GM21723 (cell line): Measurements from ENCODE around the gene PTPRG.

Experiments
- ATAC-seq: cut with Tn5 transposase; IDR thresholded peaks from one replicate; pipeline ENCODE4 v1.9.1; 2021; ENCODE audit warnings: mild to moderate bottlenecking, moderate library complexity; ENCODE audit not compliant: unreplicated experiment

Gene PTPRG

DNA sequence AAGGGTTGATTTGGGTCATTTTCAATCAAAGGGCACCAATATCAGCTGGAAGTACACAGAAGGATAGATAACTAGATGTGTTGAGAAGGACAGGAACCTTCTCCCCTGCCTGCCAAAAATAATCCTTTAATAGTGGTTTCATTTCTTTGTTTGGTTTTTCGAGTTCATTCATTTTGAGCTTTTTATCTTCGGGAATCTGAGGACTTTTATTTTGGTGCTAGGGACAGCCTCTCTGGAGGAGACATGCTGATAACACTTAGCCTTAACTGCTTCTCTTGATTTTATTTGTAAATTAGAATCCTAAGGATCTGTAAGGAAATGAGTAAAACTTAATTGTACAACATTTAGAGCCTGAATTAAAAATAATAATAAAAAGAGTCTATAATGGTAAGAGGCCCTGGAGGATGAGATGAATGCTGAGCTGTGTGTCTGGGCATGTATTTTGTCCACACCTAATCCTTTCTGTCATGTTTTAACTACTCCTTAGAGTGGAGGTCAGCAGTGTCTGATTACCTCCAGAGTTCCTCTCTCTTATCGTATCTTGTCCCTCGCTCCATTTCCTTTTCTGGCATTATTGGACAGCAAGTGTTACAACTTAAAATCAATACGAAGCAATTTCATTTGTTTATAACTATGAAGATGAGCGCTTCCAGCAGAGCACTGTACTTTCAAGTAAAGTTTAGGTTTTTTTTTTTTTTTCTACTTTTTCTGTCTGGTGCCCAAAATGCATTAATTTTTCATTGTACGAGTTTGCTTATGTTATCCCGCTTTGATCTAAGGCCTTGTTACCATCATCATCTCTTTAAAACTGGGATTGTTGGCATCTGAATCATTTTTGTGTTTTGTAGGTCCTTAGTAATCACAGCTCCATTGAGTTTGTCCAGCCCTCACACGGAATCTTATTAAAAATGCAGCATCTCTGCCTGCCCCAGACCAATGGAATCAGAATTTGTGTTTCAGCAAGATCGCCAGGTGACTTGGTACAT lies 22.8 kb downstream of the PTPRG start:
- ATAC-seq: no peak

DNA sequence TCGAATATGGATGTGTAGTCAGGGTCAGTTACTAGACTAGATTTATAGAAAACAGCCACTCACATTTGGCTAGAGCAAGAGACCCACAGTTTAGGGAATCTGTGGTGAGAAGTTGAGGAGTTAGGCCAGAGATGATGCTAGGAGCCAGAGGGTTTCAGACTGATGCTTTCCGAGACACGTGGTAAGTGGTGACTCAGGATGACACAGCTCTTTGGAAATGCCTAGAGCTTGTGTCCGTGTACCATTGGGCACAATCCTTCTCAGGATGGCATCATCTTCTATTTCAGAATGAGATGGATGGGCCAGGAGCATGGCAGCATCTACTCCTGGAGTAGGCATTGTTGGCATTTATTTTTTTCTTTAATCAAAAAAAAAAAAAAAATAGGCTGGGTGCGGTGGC lies 28.5 kb downstream of the PTPRG start:
- ATAC-seq: no peak

DNA sequence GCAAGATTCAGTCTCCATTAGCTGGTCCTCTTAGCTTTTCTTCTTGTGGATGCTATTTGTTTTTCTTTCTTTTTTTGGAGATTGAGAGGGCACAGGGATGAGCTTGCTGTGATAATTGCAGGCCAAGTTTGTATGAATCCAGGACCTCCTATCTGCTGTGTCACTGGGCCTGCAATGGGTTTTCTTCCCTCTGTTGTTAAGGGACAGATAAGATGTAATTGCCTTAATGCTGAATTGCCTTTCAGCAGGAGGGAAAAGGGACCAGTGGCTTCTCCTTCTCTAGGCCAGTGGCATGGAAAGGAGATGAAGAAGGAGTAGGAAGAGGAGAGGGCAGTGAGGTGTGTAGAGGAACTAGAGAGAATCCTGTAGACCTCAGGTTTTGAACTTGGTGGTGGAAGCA lies 29.9 kb downstream of the PTPRG start:
- ATAC-seq: no peak

DNA sequence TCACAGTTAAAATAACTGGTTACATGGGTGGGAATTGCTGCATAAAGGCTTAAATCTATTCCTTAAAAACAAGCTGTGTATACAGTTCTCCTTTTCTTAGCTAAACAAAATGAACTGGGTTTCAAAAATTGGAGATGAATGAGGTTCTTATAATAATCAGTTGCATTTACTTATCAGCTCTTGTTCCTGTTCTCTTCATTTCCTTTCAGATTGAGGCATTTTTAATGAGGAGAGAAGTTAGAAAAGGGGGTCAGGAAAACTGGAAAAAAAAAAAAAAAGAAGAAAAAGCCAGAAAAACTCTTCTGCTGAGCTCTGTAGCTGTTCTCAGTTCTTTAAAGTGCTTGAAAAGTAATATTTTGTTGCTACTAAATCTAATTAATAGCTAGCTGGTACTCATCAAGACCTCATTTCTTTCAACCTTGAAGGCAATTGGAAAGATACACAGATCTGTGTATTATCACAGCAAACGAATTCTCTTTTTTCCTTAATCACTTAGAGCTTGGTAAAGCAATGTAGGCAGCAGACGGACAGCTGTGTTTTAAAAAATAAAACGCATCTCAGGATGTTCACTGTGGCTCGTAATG lies 32.2 kb downstream of the PTPRG start:
- ATAC-seq: no peak

DNA sequence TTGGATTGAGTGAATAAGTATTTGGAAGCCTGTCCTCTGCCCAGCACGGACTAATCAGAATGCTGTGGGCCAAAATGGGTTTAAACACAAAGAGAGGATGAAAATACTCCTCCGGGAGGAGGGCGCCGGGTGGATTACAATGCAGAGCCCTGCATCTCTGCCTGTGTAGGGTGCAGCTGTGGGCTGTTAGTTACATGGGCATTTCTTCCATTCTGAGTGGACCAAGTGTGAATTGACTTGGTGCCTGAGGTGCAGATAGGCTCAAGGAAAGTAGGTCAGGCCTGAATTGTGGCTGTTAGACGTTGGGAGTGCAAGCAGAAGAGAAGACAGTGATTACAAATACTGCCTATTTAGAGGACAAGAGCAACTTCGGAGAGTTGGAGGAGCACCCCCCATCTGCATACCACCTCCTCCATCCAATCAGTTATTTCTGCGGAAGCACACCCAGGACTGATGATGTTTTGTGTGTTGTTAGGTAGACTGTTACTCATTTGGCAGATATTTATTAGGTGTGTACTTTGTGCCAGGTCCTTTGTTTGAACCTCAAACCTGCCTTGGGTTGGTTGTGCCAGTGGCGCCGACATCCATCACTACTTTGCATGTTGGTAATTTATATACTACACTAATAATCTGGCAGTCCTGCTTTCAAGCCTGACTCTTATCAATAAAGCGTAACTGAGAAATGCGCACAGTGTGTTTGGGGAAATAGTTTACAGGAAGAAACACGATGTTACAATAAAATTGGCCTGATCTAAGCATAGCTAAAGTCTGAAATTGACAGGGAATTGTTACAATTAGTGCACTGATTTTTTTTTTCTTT lies 33.0 kb downstream of the PTPRG start:
- ATAC-seq: no peak

DNA sequence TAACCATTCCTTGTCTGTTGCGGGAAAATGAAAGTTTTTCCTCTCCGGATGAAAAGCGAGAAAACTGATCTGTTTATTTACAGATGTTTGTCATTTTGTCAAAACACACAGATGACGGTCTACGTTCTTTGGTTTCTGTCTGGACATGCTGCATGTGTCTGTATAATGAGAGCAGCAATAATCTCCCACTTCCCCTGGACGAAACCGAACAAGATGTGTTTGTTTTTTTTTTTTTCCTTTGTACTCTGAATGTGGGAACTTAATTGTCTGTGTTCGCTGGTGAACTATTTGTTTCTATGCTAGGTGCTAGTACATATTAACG lies 33.6 kb downstream of the PTPRG start:
- no peak for ATAC-seq

DNA sequence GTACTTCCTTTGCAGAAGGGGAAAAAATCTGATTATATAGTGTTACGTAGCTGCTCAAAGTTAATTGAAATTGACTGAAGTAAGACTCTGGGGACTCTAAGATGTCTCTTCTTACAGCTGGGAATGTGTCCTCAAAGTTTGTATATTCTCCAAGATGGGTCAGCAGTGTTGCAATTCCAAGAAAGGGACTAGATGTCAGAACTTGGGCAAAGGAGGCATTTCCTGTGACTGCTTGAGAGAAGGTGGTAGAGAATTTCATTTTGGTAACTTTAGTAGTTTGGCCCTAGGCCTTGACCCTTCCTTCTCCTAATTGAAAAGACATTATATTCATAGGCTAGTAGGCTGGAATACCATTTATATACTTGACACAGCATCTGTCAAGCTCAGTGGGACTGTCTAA lies 33.9 kb downstream of the PTPRG start:
- ATAC-seq: no peak

DNA sequence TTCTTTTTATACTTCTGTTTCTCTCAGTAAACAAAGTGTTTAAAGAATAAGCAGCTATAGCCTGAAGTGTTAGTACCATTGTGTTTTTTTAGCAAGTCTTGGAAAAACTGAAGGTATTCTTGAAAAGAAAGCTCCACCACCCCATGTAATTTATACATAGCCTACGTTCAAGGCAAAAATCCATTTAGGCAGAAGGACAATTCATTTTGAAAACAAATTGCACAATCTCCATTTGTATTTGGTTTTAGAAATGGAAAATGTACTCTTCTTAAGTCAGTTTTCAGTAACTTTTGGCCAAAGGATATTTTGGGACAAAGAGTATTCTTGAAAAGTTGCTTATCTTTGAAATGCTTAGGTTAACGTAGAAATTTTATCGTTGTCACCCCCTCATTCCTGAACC lies 34.5 kb downstream of the PTPRG start:
- ATAC-seq: no peak

DNA sequence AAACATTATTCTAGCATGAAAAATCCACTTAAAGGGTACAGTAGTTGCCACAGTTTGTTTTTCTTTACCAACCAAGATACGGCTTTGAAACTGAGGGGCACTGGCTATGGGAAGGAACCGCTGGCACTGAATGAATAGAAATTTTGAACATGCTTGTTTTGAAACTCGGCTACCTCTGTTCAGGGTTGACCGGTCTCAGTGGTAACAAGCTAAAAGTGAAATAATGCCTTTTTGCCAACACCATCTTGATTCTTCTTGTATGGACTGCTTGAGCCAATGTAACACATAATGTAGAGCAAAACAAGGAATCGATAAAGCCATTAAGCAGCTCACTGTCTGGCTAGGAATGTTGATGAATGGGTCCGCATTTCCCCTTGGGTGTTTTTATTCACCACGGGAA lies 36.5 kb downstream of the PTPRG start:
- ATAC-seq: no peak

DNA sequence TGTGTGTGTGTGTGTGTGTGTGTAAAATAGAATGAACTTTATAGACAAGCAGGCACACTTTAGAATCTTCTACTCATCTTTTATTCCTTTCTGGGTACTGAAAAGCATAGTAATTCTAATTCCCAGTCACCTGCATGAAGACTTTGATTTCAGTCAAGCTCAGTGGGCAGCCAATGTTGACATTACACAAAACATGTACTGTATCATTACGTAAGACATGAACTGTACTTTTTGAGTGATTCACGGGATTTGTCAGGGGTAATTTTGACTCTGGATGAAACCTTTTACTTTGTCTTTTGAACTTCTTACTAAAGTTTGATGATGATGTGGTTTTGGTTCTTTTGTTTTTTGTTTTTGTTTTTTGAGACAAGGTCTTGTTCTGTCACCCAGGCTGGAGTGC lies 38.8 kb downstream of the PTPRG start:
- no peak for ATAC-seq

DNA sequence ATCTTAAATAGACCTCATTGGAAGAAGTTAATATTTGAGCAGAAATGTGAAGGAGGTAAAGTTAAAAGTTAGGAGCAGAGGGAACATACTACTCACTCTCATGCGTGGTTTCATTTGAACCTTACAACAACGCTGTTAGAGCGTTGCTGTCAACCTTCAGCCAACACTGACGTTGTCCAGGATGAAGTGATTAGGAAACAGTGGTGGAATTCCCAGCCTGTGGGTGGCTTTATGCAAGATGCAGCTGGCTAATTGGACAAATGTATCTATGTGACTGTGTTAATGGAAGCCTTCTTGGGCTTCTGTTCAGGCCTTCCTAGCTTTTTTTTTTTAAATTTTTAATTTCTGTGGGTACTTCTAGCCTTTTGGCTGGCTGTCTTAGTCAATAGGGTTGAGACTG lies 40.5 kb downstream of the PTPRG start:
- ATAC-seq: no peak

DNA sequence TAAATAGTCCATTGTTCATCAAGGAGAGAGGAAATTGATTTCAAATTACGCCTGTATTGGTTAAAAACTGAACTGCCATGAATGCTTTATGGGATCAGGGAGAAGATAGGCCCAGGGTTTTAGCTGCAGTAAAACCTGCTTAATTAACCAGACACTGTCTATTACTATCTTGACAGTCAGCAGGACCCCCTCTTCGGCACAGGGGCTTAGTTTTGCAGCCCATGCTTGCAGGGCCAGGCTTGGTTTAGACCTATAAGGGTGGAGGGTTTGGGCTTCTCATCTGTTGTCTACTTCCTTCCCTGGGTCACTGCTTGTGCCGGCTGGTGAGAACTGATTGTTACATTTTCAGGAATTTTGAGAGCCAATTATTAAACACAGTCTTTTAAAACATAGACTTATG lies 41.1 kb downstream of the PTPRG start:
- ATAC-seq: no peak

DNA sequence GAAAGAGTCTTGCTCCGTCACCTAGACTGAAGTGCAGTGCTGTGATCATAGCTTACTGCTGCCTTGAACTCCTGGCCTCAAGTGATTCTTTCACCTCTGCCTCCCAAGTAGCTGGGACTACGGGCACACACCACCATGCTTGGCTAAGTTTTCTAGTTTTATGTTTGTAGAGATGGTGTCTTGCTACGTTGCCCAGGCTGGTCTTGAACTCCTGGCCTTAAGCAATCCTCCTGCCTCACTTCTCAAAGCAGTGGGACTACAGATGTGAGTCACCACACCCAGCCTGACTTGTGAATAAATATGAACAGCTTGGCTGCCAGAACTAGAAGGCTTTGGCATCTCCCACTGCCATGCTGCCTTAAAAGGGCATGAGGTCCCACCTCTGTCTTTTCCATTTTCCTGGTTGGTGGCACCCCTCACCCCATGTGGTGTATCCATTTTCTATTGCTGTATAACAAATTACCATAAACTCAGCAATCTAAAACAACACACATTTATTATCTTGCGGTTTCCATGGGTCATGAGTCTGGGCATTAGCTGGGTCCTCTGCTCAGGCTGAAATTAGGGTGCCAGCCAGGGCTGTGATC lies 44.3 kb downstream of the PTPRG start:
- no peak for ATAC-seq

DNA sequence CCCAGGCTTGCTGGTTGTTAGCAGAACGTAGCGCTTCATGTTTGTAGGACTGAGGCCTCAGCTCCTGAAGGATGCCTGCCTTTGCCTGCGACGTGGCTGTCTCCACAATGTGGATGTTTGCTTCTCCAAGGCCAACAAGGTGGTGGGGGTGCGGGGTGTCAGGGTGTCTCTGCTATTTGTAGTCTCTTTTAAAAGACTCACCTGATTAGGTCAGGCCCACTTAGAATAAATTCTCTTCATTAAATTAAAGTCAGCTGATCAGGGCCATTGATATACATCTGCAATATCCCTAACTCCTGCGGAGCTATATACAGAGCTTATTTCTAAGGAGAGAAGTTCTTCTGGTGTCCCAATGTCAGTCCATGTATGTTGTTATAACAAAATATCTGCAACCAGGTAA lies 44.8 kb downstream of the PTPRG start:
- no peak for ATAC-seq

DNA sequence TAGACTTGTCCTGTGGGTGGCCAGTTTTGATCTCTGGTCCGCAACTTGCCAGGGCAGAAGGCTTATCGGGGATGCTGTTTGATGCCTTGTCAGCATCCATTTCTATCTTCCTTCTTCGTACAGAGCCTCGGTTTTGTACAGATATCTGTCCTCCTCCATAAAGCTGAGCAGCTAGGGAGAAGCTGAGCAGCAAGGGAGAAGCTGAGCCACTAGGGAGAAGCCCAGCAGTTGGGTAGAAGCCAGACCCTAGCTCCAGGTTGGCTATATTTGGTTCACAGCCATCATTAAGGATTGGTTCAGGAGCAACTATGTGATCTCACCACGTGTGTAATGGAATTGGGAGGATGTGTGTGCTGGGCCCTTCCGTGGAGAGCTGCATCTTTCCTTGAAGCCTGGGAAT lies 46.7 kb downstream of the PTPRG start:
- ATAC-seq: no peak

DNA sequence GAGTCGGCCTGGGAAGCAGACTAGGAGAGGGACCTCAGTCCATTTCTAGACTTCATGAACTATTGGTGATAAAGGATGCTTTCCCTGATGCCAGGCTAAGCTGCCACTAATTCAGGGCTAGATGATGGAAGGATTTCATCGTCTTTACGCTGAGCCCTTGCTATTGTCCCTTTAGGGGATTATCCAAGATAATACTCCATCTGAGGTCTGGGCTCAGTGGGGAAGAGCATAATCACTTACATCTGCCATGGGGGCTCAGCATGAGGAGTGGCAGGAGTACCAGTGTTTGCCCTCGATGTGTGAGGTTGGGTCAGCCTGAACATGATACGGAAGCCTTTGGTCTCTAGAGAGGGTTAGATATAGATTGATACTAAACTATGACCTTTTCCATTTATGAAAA lies 47.3 kb downstream of the PTPRG start:
- no peak for ATAC-seq

DNA sequence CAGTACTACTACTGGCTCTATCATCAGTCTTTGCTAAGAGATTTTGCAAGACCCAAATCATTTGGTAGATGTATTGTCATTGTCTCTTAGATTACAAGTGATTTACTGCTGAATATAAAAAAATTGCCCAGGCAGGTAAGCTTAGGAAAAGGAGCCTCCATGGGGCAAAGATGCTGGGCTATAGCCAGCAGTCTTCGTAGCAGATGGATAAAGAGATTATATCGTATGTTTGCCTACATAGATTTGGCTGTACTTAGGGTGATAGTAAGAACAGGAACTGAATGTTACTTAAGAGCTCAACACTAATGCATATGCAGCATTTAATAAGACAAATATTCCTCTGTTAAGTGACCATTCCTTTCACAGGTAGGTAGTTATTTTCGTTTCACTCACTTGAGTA lies 48.9 kb downstream of the PTPRG start:
- no peak for ATAC-seq

DNA sequence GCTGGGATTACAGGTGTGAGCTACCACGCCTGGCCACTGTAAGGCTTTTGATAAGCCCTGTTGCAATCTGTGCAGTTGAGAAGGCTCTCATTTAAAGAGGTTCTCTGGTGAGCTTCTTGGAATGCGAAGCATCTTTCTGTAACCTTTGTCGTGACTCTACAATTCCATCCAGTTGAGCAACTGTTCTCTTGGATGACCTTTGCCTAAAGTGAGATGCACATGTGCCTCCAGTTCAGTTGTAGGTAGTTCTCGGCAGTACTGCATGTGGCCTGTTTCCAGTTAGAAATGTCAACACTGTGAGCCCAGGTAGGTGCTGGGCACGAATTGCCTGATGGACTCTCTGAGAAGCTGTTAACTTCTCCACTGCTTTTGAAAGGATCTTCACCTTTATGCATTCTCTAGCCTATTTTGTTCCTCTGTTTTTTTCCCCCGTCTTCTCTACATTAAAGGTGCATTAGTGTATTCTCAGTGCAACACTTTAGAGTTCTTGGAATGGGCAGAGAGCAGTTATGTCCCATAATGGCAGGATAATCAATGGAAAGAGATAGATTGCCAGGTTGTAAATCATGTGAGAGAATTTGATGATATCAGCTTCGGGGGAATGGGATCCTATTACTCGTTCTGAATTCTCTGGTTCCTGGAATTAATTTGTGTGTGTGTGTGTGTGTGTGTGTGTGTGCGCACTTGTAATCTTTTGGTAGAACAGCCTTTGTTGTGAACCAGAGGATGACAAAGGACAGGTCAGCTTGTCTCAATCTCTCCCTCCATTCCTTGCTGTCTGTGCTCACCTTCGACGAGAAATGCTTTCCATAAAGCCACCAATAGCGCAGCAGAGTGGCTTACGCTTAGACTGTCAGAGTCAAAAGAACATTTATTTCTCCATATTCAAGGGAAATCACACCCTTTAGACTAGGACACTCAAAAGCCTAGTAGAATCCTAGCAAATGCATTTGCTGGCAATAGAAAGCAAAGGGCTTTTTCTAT lies 51.1 kb downstream of the PTPRG start:
- ATAC-seq: no peak

DNA sequence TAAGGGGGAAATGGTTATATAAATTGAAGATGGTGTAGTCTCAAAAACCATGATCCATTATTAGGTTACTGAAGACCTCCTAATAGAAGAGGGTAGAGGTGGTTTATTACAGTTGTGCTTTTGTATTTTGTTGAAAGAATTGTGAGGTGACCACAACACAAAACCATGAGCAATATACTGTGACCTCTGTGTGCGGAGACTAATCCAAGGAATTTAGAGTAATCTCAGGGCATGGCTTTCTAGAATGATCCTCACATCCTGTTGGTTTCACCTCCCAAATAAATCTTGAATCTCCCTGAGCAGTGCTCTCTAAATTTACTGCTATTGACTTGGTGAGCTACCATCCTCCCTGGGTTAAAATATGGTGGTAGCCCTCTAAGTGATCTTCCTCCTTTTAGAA lies 52.3 kb downstream of the PTPRG start:
- ATAC-seq: no peak

DNA sequence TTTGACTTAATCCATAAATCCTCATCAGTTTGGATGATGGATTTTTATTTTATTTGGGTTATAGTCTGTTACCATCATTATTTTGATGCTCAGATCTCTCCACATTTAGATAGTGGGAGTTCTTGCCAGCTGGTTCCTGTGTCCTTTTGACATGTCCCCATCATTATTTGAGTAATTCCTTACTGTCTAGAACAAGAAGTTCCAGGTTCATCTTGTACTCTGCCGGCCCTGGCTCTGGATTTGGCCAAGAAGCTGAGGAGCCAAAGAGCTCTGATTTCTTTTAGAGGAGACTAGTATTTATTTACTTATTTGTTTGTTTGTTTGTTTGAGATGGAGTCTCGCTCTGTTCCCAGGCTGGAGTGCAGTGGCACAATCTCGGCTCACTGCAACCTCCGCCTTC lies 54.3 kb downstream of the PTPRG start:
- no peak for ATAC-seq
